GM19468 (cell line): ENCODE measurements around the gene ARFGEF2.
"Not testable (repeated sequence)": the region's sequence is repeated elsewhere in the genome, so short reads cannot be mapped to it uniquely, and the experiment has no call there.

Experiments
- ATAC-seq: cut with Tn5 transposase; IDR thresholded peaks from one replicate; pipeline ENCODE4 v1.9.1; 2021; ENCODE audit warnings: mild to moderate bottlenecking, moderate library complexity, moderate number of reproducible peaks; ENCODE audit not compliant: unreplicated experiment; ENCODE audit errors: extremely low read depth

The ARFGEF2 gene

DNA sequence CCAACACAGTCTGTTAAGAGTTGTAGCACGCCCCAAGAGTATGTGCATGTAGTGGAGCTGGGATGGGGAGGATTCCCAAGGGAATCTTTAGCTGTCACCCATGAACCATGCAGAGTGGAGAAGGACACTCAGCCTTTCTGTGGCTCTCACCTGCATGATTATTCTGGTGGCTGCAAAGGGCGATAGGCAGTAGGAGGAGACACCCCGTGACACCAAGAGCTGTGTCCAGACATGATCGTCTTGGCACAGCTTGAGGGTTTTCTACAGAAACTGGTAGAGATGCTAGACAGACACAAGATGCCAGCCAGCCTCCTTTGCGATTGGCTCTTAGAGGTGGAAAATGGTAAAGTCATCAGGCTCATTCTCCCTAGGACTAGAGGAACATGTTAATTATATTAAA lies 121.5 kb downstream of the ARFGEF2 start:
- no peak for ATAC-seq

DNA sequence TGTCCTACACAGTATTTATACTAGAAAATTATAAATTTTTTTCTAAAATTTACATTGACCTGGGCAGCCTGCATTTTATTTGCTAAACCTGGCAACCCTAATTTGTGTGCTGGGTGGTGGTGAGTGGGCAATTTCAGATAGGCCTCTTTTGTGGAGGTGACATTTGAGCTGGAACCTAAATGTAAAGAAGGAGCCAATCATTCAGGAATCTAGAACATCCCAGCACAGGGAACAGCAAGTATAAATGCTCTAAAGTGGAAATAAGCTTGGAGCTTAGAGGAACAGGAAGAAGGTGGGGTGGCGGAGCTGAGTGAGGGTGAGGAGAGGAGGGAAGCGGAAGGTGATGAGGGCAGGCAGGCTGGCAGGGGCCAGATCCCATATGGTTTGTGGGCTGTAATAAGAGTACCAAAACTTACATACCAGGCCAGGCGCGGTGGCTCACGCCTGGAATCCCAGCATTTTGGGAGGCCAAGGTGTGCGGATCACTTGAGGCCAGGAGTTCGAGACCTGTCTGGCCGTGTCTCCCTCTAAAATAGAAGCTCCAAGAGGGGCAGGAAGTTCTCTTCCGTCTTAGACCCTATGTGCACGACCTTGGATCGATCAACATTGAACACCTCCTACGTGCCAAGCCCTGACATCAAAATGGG lies 124.1 kb downstream of the ARFGEF2 start:
- no peak for ATAC-seq

DNA sequence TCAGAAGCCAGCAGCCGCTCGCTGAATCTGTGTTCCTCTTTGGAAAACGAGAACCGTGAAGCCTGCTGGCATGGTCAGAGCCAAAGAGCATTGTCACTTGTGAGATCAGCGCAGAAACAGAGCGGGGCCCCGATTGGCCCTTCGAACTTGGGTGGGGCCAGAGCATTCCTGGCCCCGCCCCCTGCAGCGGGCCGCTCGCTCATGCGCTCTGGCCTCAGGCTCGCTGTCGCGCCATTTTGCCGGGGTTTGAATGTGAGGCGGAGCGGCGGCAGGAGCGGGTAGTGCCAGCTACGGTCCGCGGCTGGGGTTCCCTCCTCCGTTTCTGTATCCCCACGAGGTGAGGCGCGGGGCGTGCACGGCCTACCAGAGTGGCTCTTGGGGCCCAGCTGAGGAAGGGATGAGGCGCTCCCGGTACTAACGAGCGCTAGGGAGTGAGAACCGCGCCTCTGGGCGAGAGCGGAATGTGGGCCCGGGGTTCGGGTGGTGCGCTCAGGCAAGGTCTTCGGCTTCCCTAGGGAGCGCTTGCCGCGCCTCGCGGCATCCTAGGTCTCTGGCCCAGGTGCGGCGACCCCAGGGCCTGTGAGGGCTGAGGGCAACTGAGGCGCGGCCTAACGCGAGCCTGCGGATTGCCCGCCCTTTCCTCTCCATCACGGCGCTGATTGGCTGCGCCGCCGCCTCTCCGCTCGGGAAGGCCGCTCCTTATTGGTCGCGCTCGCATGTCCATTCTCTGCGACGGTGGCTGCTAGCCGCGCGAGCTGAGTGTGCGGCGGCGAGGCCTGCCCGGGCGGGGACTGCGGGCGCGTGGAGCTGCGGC lies 124.8 kb downstream of the ARFGEF2 start, which contains the start of gene CSE1L:
Gene CSE1L, plus strand, starts transcription at position 226 of the 814 bp plus-strand sequence. CDS start 12,152 bp downstream, outside the sequence.
- ATAC-seq = peak; percentile 75

DNA sequence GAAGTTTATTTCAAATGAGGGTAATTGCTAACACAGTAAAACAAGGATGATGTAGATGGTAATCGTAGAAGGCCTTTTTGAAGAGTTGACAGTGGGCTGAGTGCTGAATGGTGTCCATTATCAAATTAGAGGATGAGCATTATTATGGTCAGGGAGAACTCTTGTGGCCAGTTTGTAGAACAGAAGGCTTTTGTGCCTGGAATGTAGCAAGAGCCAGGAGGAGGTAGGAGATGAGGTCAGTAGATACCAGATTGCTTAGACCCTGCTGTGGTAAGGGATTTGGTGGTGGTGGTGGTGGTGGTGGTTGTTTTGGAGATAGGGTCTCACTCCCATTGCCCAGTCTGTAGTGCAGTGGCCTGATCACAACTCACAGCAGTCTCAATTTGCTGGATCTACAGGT lies 130.8 kb downstream of the ARFGEF2 start:
- no peak for ATAC-seq

DNA sequence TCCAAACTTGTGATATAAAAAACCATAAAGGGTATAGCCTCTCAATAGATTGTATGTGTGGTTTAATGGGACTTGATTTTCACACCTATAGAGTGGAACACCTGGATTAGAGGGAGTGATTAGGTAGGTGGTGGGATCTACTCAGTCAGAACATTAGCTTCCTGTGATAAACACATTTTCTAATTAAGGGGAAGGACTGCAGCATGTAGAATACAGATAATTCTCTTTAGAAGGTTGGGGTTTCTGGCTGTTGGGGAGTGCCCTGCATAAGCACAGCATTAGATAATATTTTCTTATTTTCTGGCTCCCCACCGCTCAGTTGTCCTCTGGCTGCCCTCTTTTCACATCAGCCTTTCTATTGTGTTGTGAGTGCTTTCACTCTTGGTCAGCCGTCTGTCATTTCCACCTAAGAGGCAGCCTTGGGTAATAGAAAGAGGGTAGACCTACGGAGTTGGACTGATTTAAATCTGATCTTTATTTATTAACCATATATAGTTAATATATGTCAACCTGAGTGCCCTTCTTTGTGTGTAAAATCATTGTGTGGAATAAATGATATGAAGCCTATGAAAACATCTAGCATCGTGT lies 132.6 kb downstream of the ARFGEF2 start:
- ATAC-seq = no peak

DNA sequence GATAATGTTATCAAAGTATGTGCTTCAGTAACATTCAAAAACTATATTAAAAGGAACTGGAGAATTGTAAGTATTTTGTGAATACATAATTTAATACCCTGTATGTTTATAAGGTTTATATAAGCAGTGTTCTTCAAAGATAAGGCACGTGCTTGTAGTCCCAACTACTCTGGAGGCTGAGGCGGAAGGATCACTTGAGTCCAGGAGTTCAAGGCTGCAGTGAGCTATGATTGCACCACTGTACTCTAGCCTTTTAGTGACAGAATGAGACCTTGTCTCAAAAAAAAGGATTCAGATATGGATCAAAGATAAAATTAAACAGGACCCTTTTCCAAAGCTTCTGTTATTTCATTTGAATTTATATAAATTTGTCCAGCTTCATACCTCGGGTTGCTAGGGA lies 141.8 kb downstream of the ARFGEF2 start:
- ATAC-seq = no peak

DNA sequence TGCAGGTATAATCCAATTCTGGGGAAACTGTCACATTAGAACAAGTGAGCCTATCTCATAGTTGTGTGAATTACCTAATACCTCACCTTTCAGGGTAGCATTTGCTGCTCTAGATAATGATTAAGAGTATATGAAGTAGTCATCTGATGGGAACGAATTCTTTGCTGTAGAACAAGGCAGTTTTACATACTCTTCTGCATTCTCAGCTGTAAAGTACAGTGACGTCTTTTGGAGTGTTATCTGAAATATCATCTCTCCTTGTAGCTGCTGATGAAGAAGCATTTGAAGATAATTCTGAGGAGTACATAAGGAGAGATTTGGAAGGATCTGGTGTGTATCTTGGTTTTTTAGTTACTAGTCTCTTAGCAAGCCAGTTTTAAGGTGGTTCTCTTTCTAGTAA lies 153.0 kb downstream of the ARFGEF2 start:
- no peak for ATAC-seq

DNA sequence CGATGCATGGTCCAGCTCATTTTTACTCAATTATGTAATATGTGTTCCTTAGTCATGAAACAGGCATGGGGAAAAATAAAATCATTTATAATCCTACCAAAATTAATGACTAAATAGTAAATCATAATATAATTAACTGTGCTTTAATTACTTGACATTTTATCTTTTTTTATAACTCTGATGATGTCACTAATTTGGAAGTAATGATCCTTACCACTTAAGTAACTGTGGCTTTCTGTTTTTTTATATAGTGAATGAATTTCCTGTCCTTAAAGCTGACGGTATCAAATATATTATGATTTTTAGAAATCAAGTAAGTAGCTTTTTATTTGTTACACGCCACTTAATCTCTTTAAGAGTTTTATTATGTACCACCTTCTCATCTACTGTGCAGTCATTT lies 156.8 kb downstream of the ARFGEF2 start:
- ATAC-seq = no peak

DNA sequence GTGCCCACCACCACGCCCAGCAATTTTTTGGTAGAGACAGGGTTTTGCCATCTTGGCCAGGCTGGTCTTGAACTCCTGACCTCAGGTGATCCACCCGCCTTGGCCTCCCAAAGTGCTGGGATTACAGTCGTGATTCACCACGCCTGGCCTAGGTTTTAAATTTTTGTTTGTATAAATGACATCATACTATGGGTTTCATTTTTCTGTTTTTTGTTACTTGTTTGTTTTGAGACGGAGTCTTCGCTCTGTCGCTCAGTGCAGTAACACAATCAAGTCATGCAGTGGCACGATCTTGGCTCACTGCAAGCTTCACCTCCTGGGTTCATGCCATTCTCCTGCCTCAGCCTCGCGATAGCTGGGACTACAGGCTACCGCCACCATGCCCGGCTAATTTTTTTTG lies 160.8 kb downstream of the ARFGEF2 start:
- not testable (repeated sequence) for ATAC-seq
